Measurements from ENCODE around the gene P3R3URF.

The P3R3URF gene

GRCh38 chr1:46171871-46172270 is 4.4 kb downstream of the P3R3URF start:
- no peak for DNase-seq

GRCh38 chr1:46171351-46171750 is 4.9 kb downstream of the P3R3URF start:
- DNase-seq, result no peak

DNA sequence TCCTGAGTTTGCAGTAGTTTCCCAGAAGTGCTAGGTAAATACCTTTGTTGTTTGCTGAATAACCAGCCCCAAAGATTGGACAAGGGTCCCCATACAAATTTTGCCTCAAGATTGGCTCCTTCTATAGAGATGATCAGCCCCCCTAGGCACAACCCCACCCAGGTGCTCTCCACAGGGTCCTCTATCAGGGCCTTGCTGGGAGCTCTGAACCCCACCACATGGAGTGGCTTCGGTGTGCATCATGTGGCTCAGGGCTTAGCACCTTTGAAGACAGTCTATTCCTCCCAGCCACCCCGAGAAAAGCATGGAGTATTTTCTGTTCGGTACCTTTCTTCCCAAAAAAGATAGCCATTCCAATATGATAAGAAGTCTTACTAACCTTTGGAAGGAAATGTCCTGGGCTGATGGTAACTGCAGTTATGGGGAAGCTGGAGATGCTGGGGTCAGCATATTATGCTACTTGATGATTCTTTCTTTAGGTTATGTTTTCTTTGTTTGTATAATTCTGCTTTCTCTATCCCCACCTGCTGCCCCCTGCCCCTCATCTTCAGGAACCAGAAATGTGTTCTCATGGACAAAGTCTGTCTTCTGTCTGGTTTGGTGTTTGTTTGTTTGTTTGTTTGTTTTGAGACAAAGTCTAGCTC is 6.4 kb downstream of the P3R3URF start:
- no peak for DNase-seq

DNA sequence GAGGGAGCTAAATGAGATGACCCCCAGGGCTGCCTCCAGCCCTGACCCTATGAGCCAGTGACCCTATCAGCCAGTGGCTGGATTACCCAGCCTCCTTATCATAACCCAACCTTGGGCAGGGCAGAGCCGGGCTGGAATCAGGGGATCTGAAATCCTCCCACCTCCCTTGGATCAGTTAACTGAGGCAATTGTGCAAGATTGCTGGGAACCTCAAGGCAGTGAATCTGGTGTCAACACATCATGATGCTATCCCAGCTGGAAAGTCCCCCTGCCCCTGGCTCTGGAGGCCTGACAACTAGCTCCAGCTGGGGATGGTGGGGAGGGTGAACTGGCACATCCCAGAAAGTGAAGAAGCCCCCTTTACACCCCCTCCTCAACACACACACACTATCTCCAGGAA is 7.8 kb downstream of the P3R3URF start:
- no peak for DNase-seq

DNA sequence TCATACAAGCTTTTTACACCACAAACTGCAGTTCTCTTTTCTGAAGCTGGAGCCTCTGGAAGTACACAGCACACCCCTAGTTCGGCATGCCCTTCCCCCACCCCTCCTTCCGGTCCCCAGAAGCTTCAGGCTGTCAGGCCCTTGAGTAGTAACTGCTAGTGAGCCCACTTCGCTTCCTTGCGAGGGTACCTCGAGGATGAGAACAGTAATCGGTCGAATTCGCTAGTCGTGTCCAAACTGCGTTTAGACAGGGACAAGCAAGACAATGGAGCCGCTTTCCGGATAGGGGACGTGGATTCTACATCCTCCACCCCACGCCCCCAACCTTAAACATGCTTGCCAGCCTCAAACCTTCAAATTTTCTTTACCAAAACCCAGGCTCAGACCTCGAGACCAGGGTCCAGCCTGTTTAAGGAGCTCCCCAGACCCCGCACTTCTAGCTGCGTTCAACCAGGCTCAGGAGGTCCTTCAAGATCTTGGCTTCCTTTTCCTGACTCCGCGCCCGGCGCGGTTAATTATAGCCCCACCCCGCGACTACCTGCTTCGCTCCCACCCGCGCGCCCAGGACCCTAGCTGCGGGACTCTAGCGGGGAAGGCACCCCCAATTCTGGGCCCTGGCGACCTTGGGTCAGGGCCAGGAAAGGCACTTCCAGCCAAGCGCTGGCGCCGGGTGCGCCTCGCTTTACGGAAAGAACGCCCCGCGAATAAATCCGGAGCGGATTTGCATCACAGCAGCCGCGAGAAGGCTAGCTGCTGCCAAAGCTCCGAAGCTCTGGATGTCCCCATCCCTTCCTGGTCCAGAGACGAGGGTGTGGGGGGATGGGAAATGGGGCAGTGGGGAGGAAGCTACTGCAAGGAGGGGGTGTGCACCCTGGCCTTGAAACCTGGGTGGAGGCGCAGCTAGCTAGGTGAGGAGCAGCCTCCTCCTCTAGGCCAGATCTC is 9.5 kb downstream of the P3R3URF start:
- DNase-seq, result no peak

- no peak for DNase-seq
Measured at GRCh38 chr1:46160212-46160611, 16.1 kb downstream of the P3R3URF start.

GRCh38 chr1:46159516-46159915 is 16.8 kb downstream of the P3R3URF start:
- no peak for DNase-seq

GRCh38 chr1:46158312-46159281 is 17.7 kb downstream of the P3R3URF start:
- DNase-seq, result no peak

DNA sequence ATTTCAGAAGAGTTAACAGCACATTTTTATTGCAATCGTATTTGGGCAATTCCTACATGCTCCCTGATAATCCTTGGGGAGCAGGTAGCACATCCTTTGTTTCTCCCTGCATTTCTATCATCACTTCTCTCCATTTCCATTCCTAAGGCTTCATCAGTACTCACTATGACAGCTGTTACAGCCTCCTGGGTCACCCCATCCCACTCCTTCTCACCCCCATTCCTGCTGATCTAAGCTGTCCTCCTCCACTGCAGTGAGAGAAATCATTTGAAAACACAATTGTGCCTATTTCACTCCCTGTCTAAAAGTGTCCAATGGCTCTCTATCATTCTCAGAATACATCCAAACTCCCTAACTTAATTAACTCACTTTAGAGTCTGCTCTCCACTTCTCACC is 18.4 kb downstream of the P3R3URF start:
- DNase-seq, result no peak

- DNase-seq, result no peak
Measured at GRCh38 chr1:46153732-46154131, 22.6 kb downstream of the P3R3URF start.

DNA sequence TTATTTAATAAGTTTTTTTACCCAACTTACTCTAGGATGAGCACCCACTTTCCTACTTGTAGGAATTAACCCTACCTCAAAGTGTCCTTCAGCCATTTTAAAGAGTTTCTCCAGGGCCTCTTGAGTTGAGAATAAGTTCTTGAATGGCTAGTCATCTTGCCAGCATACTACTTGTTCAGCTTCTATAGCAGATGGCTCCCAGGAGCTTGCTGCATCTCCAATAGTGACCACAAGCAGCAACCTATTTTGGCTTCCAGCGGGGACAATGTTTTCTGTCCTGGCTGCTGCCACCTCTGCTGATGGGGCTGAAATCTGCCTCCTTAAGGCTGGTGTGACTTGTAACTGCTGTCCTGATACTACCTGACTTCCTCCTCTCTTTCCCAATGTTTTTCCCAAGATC is 23.1 kb downstream of the P3R3URF start:
- DNase-seq, result no peak

GRCh38 chr1:46152016-46152415 is 24.3 kb downstream of the P3R3URF start:
- DNase-seq, result no peak

DNA sequence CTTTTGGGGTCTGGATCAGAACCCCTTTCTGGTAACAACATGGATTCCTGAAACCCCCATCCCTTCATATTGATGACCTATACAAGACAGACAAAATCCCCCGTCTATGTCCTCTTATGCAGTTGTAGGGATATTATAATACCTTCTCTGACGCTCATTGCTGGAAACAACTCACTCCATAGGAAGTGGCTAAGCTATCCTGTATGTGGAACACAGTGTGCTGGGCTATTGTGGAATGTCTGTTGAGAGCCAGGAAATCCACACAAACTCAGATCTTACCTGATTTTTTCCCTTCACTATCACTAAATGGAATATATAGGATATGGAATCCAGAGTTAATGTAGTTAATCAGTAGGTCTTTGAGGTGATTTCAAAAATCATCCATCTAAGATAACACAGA is 26.2 kb downstream of the P3R3URF start:
- no peak for DNase-seq

DNA sequence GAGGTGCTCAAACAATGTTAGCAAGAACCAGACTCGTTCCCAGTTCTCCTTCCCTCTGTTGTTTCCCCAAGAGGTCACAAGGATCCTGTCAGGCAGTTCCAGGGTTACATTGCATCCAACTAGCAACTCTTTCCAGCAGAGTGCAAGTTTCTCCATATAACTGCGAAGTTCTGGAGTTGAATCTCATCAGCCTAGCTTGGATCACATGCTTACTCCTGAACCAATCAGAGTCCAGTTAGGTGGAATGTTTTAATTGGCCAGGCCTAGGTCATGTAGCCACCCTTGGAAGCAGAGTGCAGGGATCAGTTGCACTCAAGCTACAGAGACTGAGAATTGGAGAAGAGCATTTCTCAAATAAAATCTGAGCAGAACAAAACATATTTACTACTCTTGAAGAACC is 28.0 kb downstream of the P3R3URF start:
- no peak for DNase-seq

GRCh38 chr1:46137916-46138315 is 38.4 kb downstream of the P3R3URF start:
- DNase-seq, result no peak

GRCh38 chr1:46136711-46137110 is 39.6 kb downstream of the P3R3URF start:
- no peak for DNase-seq

- DNase-seq, result peak; percentile 37
Measured at GRCh38 chr1:46134660-46135331, 41.5 kb downstream of the P3R3URF start.

GRCh38 chr1:46133781-46134350 is 42.4 kb downstream of the P3R3URF start:
- DNase-seq, result no peak

DNA sequence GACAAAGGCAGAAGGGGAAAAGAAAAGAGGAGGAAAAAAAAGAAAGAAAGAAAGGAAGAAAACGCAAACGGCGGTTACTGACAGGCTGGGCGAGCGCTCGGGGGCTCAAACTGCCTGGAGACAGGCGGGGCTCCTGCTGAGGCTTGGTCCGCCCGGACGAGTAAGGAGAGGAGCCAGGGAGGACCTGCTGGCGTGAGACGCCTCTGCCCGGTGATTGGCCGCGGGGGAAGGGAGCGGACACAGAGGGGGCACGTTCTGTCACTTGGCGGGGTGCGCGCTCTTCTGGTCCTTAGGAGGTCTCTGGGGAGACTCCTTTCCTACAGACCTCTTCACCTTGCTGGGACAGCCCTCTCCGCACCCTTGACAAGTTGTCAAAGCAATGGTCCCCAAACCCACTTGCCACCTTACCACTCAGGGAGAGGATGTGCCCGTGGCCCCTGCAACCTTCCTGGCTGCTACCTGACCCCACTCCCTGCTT is 43.1 kb downstream of the P3R3URF start:
- DNase-seq, result no peak

DNA sequence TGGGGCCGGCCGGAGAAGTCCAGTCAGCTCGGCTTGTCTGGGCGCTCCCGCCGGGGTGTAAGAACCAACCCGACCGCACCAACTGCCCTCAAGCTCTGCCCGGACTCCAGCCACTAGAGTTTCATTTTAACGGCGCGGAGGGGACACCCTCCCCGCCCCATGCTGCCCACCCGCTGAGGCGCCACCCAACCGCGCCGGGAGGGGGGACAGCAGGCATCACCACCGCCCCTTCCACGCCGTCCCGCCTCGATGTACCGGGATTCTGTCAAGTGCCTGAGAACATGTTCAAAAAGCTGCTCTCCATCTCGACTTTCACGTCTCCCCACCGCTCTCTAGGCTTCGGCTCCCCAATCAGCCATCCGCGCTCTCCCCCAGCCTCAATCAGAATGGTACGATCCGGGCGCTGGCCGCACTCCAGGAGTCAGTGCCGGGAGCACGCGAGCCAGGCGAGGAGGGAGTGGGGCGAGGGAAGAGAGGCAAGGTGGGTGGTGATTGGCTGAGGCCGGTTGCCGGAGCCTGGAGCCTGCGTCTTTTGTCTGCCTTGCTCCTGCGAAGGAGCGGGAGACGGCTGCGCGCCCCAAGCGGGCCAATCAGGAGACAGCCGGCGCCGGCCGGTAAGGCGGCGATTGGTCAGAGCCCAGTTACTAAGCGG is 43.6 kb downstream of the P3R3URF start, which contains the start of gene PIK3R3:
TSS of gene PIK3R3 (minus strand) at position 101 of the 652 bp plus-strand sequence. CDS start 677 bp downstream, outside the sequence.
- DNase-seq, result peak; percentile 99
